ENCODE results near the gene WFDC1.

WFDC1 gene

GRCh38 chr16:84303516-84303915 lies 8.8 kb downstream of the WFDC1 start:
- DNase-seq, result no peak

- DNase-seq, result no peak
These were observed 11.9 kb downstream of the WFDC1 start for GRCh38 chr16:84306564-84306963.

GRCh38 chr16:84307209-84307954 lies 12.7 kb downstream of the WFDC1 start:
- no peak for DNase-seq

- DNase-seq, result no peak
These were observed 13.4 kb downstream of the WFDC1 start for GRCh38 chr16:84308120-84308519.

GRCh38 chr16:84310642-84311041 lies 16.0 kb downstream of the WFDC1 start:
- no peak for DNase-seq

- no peak for DNase-seq
These were observed 18.2 kb downstream of the WFDC1 start for GRCh38 chr16:84312783-84313382.

- no peak for DNase-seq
These were observed 19.2 kb downstream of the WFDC1 start for GRCh38 chr16:84313921-84314320.

- DNase-seq, result no peak
These were observed 19.7 kb downstream of the WFDC1 start for GRCh38 chr16:84314373-84314772.

GRCh38 chr16:84314814-84315213 lies 20.1 kb downstream of the WFDC1 start:
- DNase-seq, result no peak

GRCh38 chr16:84315422-84315821 lies 20.7 kb downstream of the WFDC1 start:
- DNase-seq, result no peak

- DNase-seq, result no peak
These were observed 23.7 kb downstream of the WFDC1 start for GRCh38 chr16:84318091-84318975.

- DNase-seq, result no peak
These were observed 24.6 kb downstream of the WFDC1 start for GRCh38 chr16:84319146-84319760.

- DNase-seq, result no peak
These were observed 25.8 kb downstream of the WFDC1 start for GRCh38 chr16:84320511-84320910.

GRCh38 chr16:84321932-84322331 lies 27.3 kb downstream of the WFDC1 start:
- no peak for DNase-seq

- DNase-seq, result no peak
These were observed 28.1 kb downstream of the WFDC1 start for GRCh38 chr16:84322749-84323148.

- DNase-seq, result no peak
These were observed 28.9 kb downstream of the WFDC1 start for GRCh38 chr16:84323606-84324005.

GRCh38 chr16:84324434-84325262 lies 30.0 kb downstream of the WFDC1 start:
- no peak for DNase-seq

GRCh38 chr16:84326545-84326944 lies 31.9 kb downstream of the WFDC1 start:
- DNase-seq, result no peak

- DNase-seq, result no peak
These were observed 33.3 kb downstream of the WFDC1 start for GRCh38 chr16:84327926-84328505.

GRCh38 chr16:84329016-84329415 lies 34.3 kb downstream of the WFDC1 start:
- DNase-seq, result no peak

- DNase-seq, result no peak
These were observed 35.4 kb downstream of the WFDC1 start for GRCh38 chr16:84329843-84330684.
